ENCODE data around the gene KCNIP1. TPM values are rescaled to one million over a fixed set of nuclear protein-coding genes. Genes with fewer than 3 reads are reported as not detected.

Gene KCNIP1
- total and polyA plus RNA-seq, 2 of the 8 experiments (the other 6 are each of a cell fraction or from before 2014, with no cell fraction given), result 0.52 to 0.83 TPM

GRCh38 chr5:170542691-170543293, 39.0 kb downstream of the KCNIP1 start (continued):
- TF ChIP-seq BRCA1 (IDR thresholded peaks at IDR 0.05; ENCODE audit: low read depth, low read length), result no peak
- TF ChIP-seq RFX5 (IDR thresholded peaks at IDR 0.05; ENCODE audit: borderline replicate concordance, low read depth, low read length), result no peak

Data from H1 (cell line).